Karpas-422 (cell line): ENCODE results near the gene VIPR1. TPM values are rescaled to one million over a fixed set of nuclear protein-coding genes. Genes with fewer than 3 reads are reported as not detected.
"Not testable (repeated sequence)": the region's sequence is repeated elsewhere in the genome, so short reads cannot be mapped to it uniquely, and the experiment has no call there.

ENCODE experiments used
- DNase-seq: peaks from one replicate; pipeline ENCODE4 v3.0.0-alpha.2; 2015
- H2AFZ ChIP-seq: fragments of 200-600 bp; sonication (generic); 2 replicates; pipeline ENCODE4 v1.6.1; 2014; ENCODE audit warnings: antibody characterized with exemption, low read length, mixed read lengths
- H3K27ac ChIP-seq: fragments of 200-600 bp; sonication (generic); 2 replicates; pipeline ENCODE4 v1.5.1; 2014; ENCODE audit warnings: mild to moderate bottlenecking, low read length, moderate library complexity
- H3K27me3 ChIP-seq: fragments of 200-600 bp; sonication (generic); 2 replicates; pipeline ENCODE4 v1.6.1; 2014; ENCODE audit warnings: low read length, mixed read lengths
- H3K36me3 ChIP-seq: fragments of 200-600 bp; sonication (generic); 2 replicates; pipeline ENCODE4 v1.6.1; 2014; ENCODE audit warnings: low read length, mixed read lengths; ENCODE audit not compliant: insufficient read depth
- H3K4me1 ChIP-seq: fragments of 200-600 bp; sonication (generic); 2 replicates; pipeline ENCODE4 v1.6.1; 2014; ENCODE audit warnings: mild to moderate bottlenecking, low read length, mixed read lengths
- H3K4me2 ChIP-seq: fragments of 200-600 bp; sonication (generic); 2 replicates; pipeline ENCODE4 v1.6.1; 2014; ENCODE audit warnings: low read length, low read depth, mild to moderate bottlenecking; ENCODE audit not compliant: poor library complexity, severe bottlenecking
- H3K4me3 ChIP-seq: fragments of 200-600 bp; sonication (generic); 2 replicates; pipeline ENCODE4 v1.5.1; 2014; ENCODE audit warnings: mild to moderate bottlenecking, antibody characterized with exemption, low read length, mixed read lengths
- H3K79me2 ChIP-seq: fragments of 200-600 bp; sonication (generic); 2 replicates; pipeline ENCODE4 v1.6.1; 2014; ENCODE audit warnings: mild to moderate bottlenecking, low read length, mixed read lengths
- H3K9ac ChIP-seq: fragments of 200-600 bp; sonication (generic); 2 replicates; pipeline ENCODE4 v1.6.0; 2014; ENCODE audit warnings: low read length
- H3K9me2 ChIP-seq: fragments of 200-600 bp; sonication (generic), shearing (Covaris generic); replicated peaks from 2 replicates; pipeline ENCODE4 v1.6.0; 2014; ENCODE audit warnings: mild to moderate bottlenecking, low read length, moderate library complexity; ENCODE audit not compliant: insufficient read depth
- H3K9me3 ChIP-seq: fragments of 300-700, 200-600 bp; sonication (generic); 2 replicates; pipeline ENCODE4 v1.6.1; 2014; ENCODE audit warnings: low read length, mixed read lengths
- H4K20me1 ChIP-seq: fragments of 200-600 bp; sonication (generic); 2 replicates; pipeline ENCODE4 v1.6.1; 2014; ENCODE audit warnings: mild to moderate bottlenecking, antibody characterized with exemption, low read length, low read depth; ENCODE audit not compliant: insufficient read depth
- total RNA-seq: library from RNA; depleted of rRNA; stranded (reverse); fragments of >200 nt; shearing (Covaris generic); gene quantifications from 2 replicates; pipeline ENCODE4 v1.2.3, GENCODE V29; 2014; ENCODE audit warnings: low replicate concordance

VIPR1 gene
- total RNA-seq, 1 experiment from 2014 or later = 0.41 TPM

DNA sequence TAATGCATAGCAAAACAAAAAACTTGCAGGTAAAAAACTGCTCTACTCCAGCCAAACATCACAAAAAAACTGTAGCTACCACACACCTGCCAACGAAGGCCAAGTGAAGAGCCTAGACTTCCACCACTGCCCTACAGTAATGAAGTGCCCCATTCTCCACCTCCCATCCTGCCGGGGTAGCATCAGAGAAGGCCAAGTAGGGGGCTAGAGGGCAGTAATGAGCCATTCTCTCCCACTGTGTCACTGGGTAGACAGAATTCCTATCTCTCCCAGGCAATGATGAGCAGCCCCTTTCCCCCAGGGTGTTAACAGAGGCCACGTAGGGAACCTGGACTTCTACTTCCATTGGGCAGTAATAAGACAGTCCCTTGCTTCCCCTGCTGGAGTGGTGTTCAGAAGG lies 69.8 kb downstream of the VIPR1 start:
- Histone ChIP-seq H3K27me3 (no peaks in the 10 kb centered on the region), H3K9me3 (peaks cover 10% of the 10 kb centered on the region; the same call in 1 of the 2 replicates), H3K9ac (no peak overlapping the region), H2AFZ (no peak overlapping the region), H3K4me2 (no peak overlapping the region), H4K20me1 (no peaks in the 10 kb centered on the region), H3K36me3 (peaks cover 38% of the 10 kb centered on the region), H3K4me3 (no peak overlapping the region), H3K4me1 (peaks cover 7% of the 10 kb centered on the region), H3K27ac (no peak overlapping the region), H3K9me2 (no peaks in the 10 kb centered on the region), H3K79me2 (peaks cover 83% of the 10 kb centered on the region)
- peak; percentile 72 for DNase-seq

DNA sequence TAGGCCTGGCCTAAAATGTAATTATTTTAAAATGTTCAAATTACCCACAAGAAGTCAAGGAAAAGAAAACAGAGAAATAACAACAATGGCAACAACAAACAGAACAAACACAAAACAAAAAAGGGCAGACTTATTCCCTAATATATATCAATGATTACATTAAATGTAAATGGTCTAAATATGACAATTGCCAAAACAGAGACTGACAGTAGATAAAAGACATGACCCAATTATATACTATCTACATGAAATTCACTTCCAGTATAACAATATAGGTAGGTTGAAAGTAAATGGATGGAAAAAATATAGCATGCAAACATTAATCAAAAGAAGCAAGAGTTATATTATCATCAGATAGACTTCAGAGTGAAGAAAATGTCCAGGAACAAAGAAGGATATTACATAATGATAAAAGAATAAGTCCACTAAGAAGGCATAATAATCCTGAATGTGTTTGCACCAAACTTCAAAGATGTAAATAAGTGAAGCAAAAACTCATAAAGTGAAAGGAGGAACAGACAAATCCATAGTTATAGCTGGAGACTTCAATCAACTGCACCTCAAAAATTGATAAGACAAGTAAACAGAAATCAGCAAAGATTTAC lies 72.8 kb downstream of the VIPR1 start:
- peaks cover 86% of the 10 kb centered on the region for H3K79me2 ChIP-seq
- H3K4me1 ChIP-seq = peaks cover 10% of the 10 kb centered on the region

DNA sequence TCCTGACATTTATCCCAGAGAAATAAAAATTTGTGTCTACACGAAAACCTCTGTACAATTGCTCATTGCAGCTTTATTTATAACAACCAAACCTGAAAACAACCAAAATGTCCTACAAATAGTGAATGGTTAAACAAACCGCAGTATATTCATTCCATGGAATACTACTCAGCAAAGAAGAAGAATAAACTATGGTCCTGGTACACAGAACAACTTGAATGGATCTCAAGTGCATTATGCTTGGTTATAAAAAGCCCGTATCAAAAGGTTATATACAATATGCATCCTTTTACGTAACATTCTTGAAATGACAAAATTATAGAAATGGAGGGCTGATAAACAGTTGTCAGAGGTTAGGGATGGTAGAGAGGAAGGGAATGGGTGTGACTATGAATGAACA lies 75.6 kb downstream of the VIPR1 start:
- DNase-seq = no peak
- Histone ChIP-seq H3K9me3 (peaks cover 10% of the 10 kb centered on the region; the same call in 1 of the 2 replicates), H3K27ac (no peak overlapping the region), H4K20me1 (no peaks in the 10 kb centered on the region), H3K4me2 (no peak overlapping the region), H2AFZ (no peak overlapping the region), H3K9me2 (no peaks in the 10 kb centered on the region), H3K79me2 (peaks cover 79% of the 10 kb centered on the region), H3K27me3 (no peaks in the 10 kb centered on the region), H3K4me1 (peaks cover 21% of the 10 kb centered on the region), H3K9ac (no peak overlapping the region), H3K4me3 (no peak overlapping the region), H3K36me3 (peaks cover 39% of the 10 kb centered on the region)

More for the DNA sequence above, 72.8 kb downstream of the VIPR1 start:
- Histone ChIP-seq H3K9me2 (no peaks in the 10 kb centered on the region), H3K27me3 (no peaks in the 10 kb centered on the region), H3K27ac (no peak overlapping the region), H3K4me3 (no peak overlapping the region), H3K36me3 (peaks cover 45% of the 10 kb centered on the region), H3K9me3 (peaks cover 10% of the 10 kb centered on the region; the same call in 1 of the 2 replicates), H3K4me2 (no peak overlapping the region), H4K20me1 (no peaks in the 10 kb centered on the region), H3K9ac (no peak overlapping the region), H2AFZ (no peak overlapping the region)
- no peak for DNase-seq

DNA sequence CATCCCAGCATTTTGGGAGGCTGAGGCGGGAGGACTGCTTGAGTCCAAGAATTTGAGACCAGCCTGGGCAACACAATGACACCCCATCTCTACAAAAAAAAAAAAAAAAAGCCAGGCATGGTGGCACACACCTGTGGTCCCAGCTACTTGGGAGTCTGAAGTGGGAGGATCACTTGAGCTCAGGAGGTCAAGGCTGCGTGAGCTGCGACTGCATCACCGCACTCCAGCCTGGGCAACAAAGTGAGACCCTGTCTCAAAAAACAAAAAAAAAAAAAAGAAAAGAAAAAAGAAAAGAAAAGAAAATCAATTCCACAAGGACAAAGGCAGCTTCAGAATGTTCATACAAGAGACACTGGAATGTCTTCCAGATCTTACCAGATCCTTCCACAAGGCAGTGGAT lies 76.9 kb downstream of the VIPR1 start:
- DNase-seq, H3K9me2 ChIP-seq: not testable (repeated sequence)
- peaks cover 82% of the 10 kb centered on the region for H3K79me2 ChIP-seq

DNA sequence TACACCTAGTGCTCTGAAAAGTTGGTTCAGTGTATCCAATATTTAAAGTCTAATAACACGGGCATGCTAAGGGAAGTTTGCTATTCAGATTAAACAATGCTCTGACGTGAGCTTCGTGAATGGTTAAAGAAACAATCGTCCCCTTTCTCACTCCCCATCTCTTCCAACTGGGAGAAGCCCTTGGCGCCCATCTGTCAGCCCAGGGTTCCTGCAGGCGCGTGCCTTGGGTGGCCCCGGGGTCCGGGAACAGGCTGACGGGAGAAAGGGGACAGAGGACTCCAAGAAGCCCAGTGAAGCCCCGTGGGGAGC lies 78.9 kb downstream of the VIPR1 start:
- Histone ChIP-seq H3K4me1 (peaks cover 28% of the 10 kb centered on the region), H3K27ac (peak overlapping the region; percentile 62), H3K27me3 (no peaks in the 10 kb centered on the region), H3K4me3 (peak overlapping the region; percentile 97), H3K79me2 (peaks cover 63% of the 10 kb centered on the region), H3K36me3 (peaks cover 18% of the 10 kb centered on the region), H2AFZ (peak overlapping the region; percentile 52; the same call in 1 of the 2 replicates), H3K9me2 (no peaks in the 10 kb centered on the region), H4K20me1 (no peaks in the 10 kb centered on the region), H3K4me2 (peak overlapping the region; percentile 81), H3K9ac (peak overlapping the region; percentile 96), H3K9me3 (no peaks in the 10 kb centered on the region)
- peak; percentile 56 for DNase-seq

More for the DNA sequence above, 76.9 kb downstream of the VIPR1 start:
- not testable (repeated sequence) for H2AFZ ChIP-seq, H3K4me3 ChIP-seq, H4K20me1 ChIP-seq, H3K9me3 ChIP-seq, H3K27ac ChIP-seq, H3K27me3 ChIP-seq
- Histone ChIP-seq H3K4me2 (peak overlapping the region; percentile 81), H3K36me3 (peaks cover 33% of the 10 kb centered on the region), H3K4me1 (peaks cover 28% of the 10 kb centered on the region), H3K9ac (peak overlapping the region; percentile 96; the same call in 1 of the 2 replicates)

DNA sequence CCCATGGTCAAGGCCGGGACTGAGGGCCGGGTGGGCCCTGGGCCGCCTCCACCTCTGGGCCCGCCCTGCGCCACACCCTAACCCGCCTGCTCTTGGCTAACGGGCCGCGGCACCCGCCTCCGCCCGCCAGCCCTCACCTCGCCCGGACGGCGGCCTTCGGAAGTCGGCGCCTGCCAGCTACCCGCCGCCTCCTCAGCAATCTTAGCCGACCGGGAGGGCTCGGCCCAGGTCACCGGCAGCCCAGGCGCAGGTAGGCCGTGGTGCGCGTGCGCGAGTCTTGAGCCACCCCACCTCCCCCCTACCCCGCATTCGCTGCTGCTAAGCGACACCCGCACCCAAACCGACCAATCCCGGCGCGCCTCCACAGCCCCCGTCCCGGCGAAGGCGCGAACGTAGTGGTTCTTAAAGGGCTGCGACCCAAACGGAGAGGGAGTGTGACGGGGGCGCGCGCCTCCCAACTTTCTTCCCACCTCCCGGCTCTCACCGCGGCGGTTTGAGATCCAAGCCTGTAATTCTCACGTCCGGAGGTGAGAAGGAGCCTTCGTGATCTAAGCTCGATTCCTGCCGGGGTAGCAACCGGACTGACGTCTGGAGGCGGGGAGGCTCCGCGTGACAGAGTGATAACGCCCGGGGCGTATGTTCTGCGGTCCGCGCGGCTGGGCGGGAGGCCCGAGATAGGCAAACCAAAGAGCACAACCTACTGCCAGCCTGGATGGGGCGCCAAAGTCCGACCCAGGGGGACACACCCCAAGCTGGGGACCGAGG lies 79.4 kb downstream of the VIPR1 start, which contains the start of gene SEC22C:
Gene SEC22C, minus strand, starts transcription at position 259 of the 765 bp plus-strand sequence. CDS start 12,921 bp downstream, outside the sequence.
- H3K9ac ChIP-seq = peak within 1 kb of the TSS; percentile 96
- no peaks in the 10 kb centered on the region for H3K9me2 ChIP-seq
- peak; percentile 98 for DNase-seq
- no peaks in the 10 kb centered on the region for H4K20me1 ChIP-seq
- H2AFZ ChIP-seq = peak within 1 kb of the TSS; percentile 72; the same call in 1 of the 2 replicates
- H3K4me2 ChIP-seq = peak within 1 kb of the TSS; percentile 81
- peak within 1 kb of the TSS; percentile 97 for H3K4me3 ChIP-seq
- H3K27ac ChIP-seq = peak within 1 kb of the TSS; percentile 62
- H3K9me3 ChIP-seq = no peaks in the 10 kb centered on the region
- no peaks in the 10 kb centered on the region for H3K27me3 ChIP-seq
- peaks cover 15% of the 10 kb centered on the region for H3K36me3 ChIP-seq
- H3K4me1 ChIP-seq = peaks cover 28% of the 10 kb centered on the region
- peaks cover 58% of the 10 kb centered on the region for H3K79me2 ChIP-seq

DNA sequence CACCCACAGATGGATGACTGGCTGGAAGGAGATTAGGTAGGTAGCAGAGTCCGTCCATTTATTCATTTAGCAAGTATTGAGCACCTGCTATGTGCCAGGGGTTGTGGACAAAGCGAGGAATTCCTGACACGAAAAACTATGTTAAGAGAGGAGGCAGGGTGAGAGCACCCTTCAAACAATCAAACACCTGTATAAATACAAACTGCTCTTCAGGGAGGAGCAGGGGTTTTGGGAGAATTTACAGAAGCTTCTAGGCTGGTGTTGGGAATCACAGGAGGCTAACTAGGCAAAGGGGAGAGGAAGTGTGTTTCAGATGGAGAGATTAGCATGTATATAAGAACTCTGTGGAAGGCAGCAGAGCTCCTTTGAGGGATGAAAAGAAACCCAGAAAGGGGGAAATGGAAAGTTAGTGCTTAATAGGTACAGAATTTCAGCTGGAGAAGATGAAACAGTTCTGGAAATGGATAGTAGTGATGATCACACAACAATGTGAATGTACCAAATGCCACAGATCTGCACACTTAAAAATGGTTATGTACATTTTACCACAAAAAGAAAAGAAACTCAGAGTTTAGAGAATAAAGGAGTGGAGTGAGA lies 80.1 kb downstream of the VIPR1 start:
- Histone ChIP-seq H3K27ac (peak overlapping the region; percentile 62), H3K9ac (peak overlapping the region; percentile 96), H3K4me2 (peak overlapping the region; percentile 81), H3K9me2 (no peaks in the 10 kb centered on the region), H3K36me3 (peaks cover 9% of the 10 kb centered on the region), H3K9me3 (no peaks in the 10 kb centered on the region), H3K4me3 (peak overlapping the region; percentile 97), H2AFZ (peak overlapping the region; percentile 72; the same call in 1 of the 2 replicates), H3K4me1 (peaks cover 28% of the 10 kb centered on the region), H4K20me1 (no peaks in the 10 kb centered on the region), H3K27me3 (no peaks in the 10 kb centered on the region), H3K79me2 (peaks cover 51% of the 10 kb centered on the region)
- no peak for DNase-seq
